Vagina (tissue), 2 donors: ENCODE measurements around the gene EIF3D. TPM values are rescaled to one million over a fixed set of nuclear protein-coding genes. Genes with fewer than 3 reads are reported as not detected.

Experiments
- DNase-seq, 2 donors: peaks; one replicate each; pipeline ENCODE4 v3.0.0-alpha.2; 2017; ENCODE audit errors: extremely low spot score in 2 of 2
- H3K27ac ChIP-seq: fragments of 200-600 bp; sonication (generic); one replicate; pipeline ENCODE4 v1.5.1; 2019
- H3K27me3 ChIP-seq: fragments of 200-600 bp; sonication (generic); one replicate; pipeline ENCODE4 v1.5.1; 2019
- H3K36me3 ChIP-seq, 2 donors: fragments of 200-600 bp; sonication (generic); one replicate each; pipeline ENCODE4 v1.5.1; 2017 to 2019
- H3K4me1 ChIP-seq: fragments of 200-600 bp; sonication (generic); one replicate; pipeline ENCODE4 v1.5.1; 2019
- H3K4me3 ChIP-seq, 2 donors: fragments of 200-600 bp; sonication (generic); 1 replicate in 1 of 2; 2 replicates in 1 of 2; pipeline ENCODE4 v1.5.1; 2016 to 2019
- H3K9me3 ChIP-seq: fragments of 200-600 bp; sonication (generic); one replicate; pipeline ENCODE4 v1.5.1; 2019
- CTCF ChIP-seq, 3 experiments: fragments of 450-650 bp in 2 of 3; fragments of 200-600 bp in 1 of 3; sonication (generic) in 1 of 3; IDR thresholded peaks; one replicate each; pipeline ENCODE4 v1.5.1; 2017 to 2019; ENCODE audit warnings: antibody characterized with exemption in 3 of 3, mild to moderate bottlenecking in 2 of 3, moderate library complexity in 2 of 3
- POLR2A ChIP-seq, 2 donors: fragments of 450-650 bp; IDR thresholded peaks; one replicate each; pipeline ENCODE4 v1.6.1; 2017; ENCODE audit warnings: antibody characterized with exemption in 2 of 2, mild to moderate bottlenecking in 2 of 2, moderate library complexity in 2 of 2
- POLR2AphosphoS5 ChIP-seq, 2 donors: sonication (generic); formaldehyde crosslinking; IDR thresholded peaks; one replicate each; pipeline ENCODE4 v1.9.0; 2017; ENCODE audit warnings: antibody characterized with exemption in 2 of 2, mild to moderate bottlenecking in 2 of 2, low read depth in 1 of 2; ENCODE audit not compliant: insufficient read depth in 1 of 2
- intact Hi-C: fragments of 100-400 bp; cut with DNase I; formaldehyde crosslinking; loops from one replicate; pipeline ENCODE4 v1.15.1; 2023
- total RNA-seq: library from RNA; depleted of rRNA; stranded (reverse); fragments of >200 nt; gene quantifications from one replicate; pipeline ENCODE4 v1.2.3, GENCODE V29; 2016

EIF3D gene
- total RNA-seq, 1 donor from 2014 or later, result 266 TPM

GRCh38 chr22:36465232-36466021 lies 63.5 kb downstream of the EIF3D start:
- peak overlapping the region; percentile 85 for H3K27ac ChIP-seq
- no peaks in the 10 kb centered on the region for H3K36me3 ChIP-seq
- TF ChIP-seq CTCF (IDR thresholded peaks at IDR 0.05) (no peak), POLR2AphosphoS5 (IDR thresholded peaks at IDR 0.05; ENCODE audit: insufficient read depth in 1 of 2, low read depth in 1 of 2) (peak; percentile 78 to 85), POLR2A (IDR thresholded peaks at IDR 0.05) (no peak)
- H3K9me3 ChIP-seq, result no peaks in the 10 kb centered on the region
- no peak overlapping the region for H3K4me3 ChIP-seq
- no peak for DNase-seq
- intact Hi-C loops, result loop anchor here (5.0 kb wide), 1 partner anchor 163 kb away; no protein-coding TSS in a partner anchor
- no peaks in the 10 kb centered on the region for H3K27me3 ChIP-seq
- H3K4me1 ChIP-seq, result peaks cover 61% of the 10 kb centered on the region

DNA sequence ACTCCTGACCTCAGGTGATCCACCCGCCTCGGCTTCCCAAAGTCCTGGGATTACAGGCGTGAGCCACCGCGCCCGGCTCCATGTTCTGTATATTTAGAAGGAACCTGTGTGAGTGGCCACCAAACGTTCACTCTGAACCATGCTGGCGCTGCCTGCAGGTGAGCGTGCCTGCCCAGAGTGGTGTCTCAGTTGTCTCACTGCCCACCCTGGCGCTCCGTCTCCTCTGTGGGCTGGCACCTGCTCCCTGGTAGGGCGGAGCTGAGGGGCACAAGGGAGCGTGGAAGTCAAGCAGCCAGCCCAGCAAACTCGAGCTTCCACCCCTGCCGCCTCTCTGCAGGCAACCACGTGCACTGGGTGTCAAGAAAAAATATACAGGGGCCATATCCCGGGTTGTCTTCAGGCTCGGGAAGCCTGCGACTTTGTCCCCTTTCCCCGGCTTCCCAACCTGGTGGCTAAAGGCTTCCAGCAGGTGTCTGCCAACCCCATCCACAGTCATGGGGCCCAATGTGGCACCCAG lies 64.2 kb downstream of the EIF3D start:
- intact Hi-C loops, result loop anchor here (5.0 kb wide), 1 partner anchor 162 kb away; no protein-coding TSS in a partner anchor
- H3K27me3 ChIP-seq, result no peaks in the 10 kb centered on the region
- H3K36me3 ChIP-seq, result no peaks in the 10 kb centered on the region
- peak overlapping the region; percentile 85 for H3K27ac ChIP-seq
- no peak for DNase-seq
- peaks cover 54% of the 10 kb centered on the region for H3K4me1 ChIP-seq
- no peak overlapping the region for H3K4me3 ChIP-seq
- no peaks in the 10 kb centered on the region for H3K9me3 ChIP-seq
- no peak for TF ChIP-seq CTCF (IDR thresholded peaks at IDR 0.05)
- no peak for TF ChIP-seq POLR2A (IDR thresholded peaks at IDR 0.05)
- no peak for TF ChIP-seq POLR2AphosphoS5 (IDR thresholded peaks at IDR 0.05; ENCODE audit: insufficient read depth in 1 of 2, low read depth in 1 of 2)

GRCh38 chr22:36463783-36464184 lies 65.2 kb downstream of the EIF3D start:
- Histone ChIP-seq H3K27ac (peak overlapping the region; percentile 85), H3K9me3 (no peaks in the 10 kb centered on the region), H3K27me3 (no peaks in the 10 kb centered on the region), H3K4me1 (peaks cover 44% of the 10 kb centered on the region), H3K4me3 (no peak overlapping the region), H3K36me3 (no peaks in the 10 kb centered on the region)
- TF ChIP-seq POLR2AphosphoS5 (IDR thresholded peaks at IDR 0.05; ENCODE audit: insufficient read depth in 1 of 2, low read depth in 1 of 2), result peak; percentile 70 to 82
- TF ChIP-seq CTCF (IDR thresholded peaks at IDR 0.05), result no peak
- intact Hi-C loops, result no loop called here
- DNase-seq, result no peak

DNA sequence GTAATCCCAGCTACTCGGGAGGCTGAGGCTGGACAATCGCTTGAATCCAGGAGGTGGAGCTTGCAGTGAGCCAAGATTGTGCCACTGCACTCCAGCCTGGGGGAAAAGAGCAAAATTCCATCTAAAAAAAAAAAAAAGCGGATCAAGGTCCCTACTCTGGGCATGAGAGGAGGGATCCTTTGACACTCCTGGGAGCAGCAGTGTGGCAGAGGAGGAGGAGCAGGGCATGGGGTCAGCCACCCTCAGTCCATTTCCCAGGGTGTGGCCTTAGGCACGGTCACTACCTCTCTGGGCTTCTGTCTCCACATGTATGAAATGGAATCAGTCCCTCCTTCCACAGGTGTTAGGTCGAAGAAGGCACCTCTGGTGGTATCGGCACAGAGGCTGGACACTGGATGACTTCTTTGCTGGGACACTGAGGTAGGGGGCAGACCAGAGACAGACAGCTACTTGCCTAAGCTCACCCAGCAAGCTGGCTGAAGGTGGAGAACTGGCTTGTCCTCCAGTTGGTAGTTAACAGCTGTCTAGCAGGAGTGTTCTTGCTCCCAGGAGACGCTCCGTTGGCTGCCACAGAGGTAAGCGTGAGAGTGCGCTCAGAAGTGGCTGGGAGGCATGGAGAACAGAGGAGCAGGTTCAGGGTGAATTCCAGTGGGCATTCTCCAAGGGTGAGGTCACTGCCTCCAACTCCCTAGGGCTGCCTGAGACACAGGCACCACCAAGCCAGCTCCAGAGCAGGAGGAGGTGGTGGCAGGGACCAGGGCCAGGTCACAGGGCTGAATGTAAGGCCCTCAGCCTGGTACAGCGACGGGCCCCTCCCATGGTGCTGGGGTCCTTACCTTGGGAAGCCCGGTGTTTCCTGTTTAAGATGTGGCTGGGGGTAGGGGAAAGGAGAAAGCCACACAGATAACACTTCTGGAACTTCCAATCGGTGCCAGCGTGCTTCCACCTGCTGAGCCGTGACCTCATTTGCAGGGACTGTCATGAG lies 67.0 kb downstream of the EIF3D start:
- Histone ChIP-seq H3K27me3 (no peaks in the 10 kb centered on the region), H3K27ac (peak overlapping the region; percentile 85), H3K4me3 (no peak overlapping the region), H3K4me1 (peaks cover 39% of the 10 kb centered on the region), H3K36me3 (no peaks in the 10 kb centered on the region), H3K9me3 (no peaks in the 10 kb centered on the region)
- TF ChIP-seq POLR2AphosphoS5 (IDR thresholded peaks at IDR 0.05; ENCODE audit: insufficient read depth in 1 of 2, low read depth in 1 of 2), result peak in 1 of 2 donors; percentile 35
- TF ChIP-seq POLR2A (IDR thresholded peaks at IDR 0.05), result no peak
- intact Hi-C loops, result no loop called here
- DNase-seq, result no peak

Other genes starting within 250 kb of the EIF3D start
- gene MYH9, start 141.2 kb downstream of the EIF3D start, total RNA-seq, result 333 TPM
- gene TXN2, start 47.5 kb downstream of the EIF3D start, total RNA-seq, result 46.9 TPM
- gene FOXRED2, start 22.1 kb downstream of the EIF3D start, total RNA-seq, result 3.7 TPM
- not detected for gene CACNG2, start 174.6 kb upstream of the EIF3D start, total RNA-seq
- 15.0 TPM for gene IFT27, start 247.0 kb upstream of the EIF3D start, total RNA-seq